Right atrium auricular region (tissue), 2 donors: Measurements from ENCODE around the gene SCAMP2. TPM values are rescaled to one million over a fixed set of nuclear protein-coding genes. Genes with fewer than 3 reads are reported as not detected.

Source experiments
- DNase-seq: peaks from one replicate; pipeline ENCODE4 v3.0.0-alpha.2; 2019; ENCODE audit warnings: low spot score
- H3K27ac ChIP-seq, 2 donors: fragments of 200-600 bp; sonication (generic); 1 replicate in 1 of 2; 2 replicates in 1 of 2; pipeline ENCODE4 v1.5.1; 2016 to 2019
- H3K27me3 ChIP-seq, 2 donors: fragments of 200-600 bp; sonication (generic); one replicate each; pipeline versions ENCODE4 v1.5.1 to v1.6.0; 2017 to 2019
- H3K36me3 ChIP-seq: fragments of 200-600 bp; sonication (generic); one replicate; pipeline ENCODE4 v1.5.1; 2016
- H3K4me1 ChIP-seq, 2 donors: fragments of 200-600 bp; sonication (generic); one replicate each; pipeline versions ENCODE4 v1.5.1 to v1.6.0; 2017 to 2019
- H3K4me3 ChIP-seq, 2 donors: fragments of 200-600 bp; sonication (generic); 1 replicate in 1 of 2; 2 replicates in 1 of 2; pipeline ENCODE4 v1.5.1; 2017 to 2019; ENCODE audit warnings: mild to moderate bottlenecking in 1 of 2, moderate library complexity in 1 of 2
- H3K9me3 ChIP-seq, 2 donors: fragments of 200-600 bp; sonication (generic); one replicate each; pipeline ENCODE4 v1.5.1; 2019
- CTCF ChIP-seq, 2 donors: fragments of 200-600 bp; sonication (generic); IDR thresholded peaks; one replicate each; pipeline ENCODE4 v1.5.1; 2019; ENCODE audit warnings: antibody characterized with exemption in 2 of 2
- total RNA-seq, 2 donors: library from RNA; depleted of rRNA; stranded (reverse); fragments of >200 nt; gene quantifications; one replicate each; pipeline ENCODE4 v1.1.0, GENCODE V29; 2016

The SCAMP2 gene
- total RNA-seq, 2 donors from 2014 or later, result 72.3 to 80.9 TPM

DNA sequence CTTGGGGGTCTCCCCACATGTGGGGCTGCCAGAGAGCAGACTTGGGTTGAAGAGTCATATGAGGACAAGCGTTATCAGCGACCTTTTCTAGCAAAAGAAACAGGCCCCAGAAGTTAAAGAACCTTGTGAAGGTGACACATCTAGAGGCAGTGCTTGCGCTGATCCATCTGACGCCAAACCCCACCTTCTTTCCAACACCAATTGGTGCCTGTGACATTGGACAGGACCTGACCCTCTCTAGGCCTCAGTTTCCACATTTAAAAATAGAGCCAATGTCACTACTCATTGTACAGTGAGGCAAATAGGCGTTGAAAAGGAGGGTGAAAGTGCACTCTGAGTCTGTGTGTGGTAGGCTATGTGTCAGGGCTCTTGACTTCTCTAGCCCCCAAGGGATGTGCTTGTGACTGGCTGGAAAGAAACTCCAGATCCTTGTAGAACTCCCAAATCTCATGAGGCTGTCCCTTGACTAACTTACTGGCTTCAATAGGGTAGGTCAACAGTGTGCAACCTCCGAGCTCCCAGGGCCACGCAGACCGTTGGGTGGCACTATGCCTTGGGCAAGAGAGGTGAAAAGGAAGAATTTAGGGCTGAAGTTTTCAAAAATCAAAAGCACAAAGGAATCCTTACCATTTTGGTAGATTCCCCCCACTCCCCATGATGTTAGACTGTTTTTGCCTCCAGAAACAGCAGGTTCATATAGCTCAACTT is 34.2 kb upstream of the SCAMP2 start:
- TF ChIP-seq CTCF (IDR thresholded peaks at IDR 0.05), result no peak
- Histone ChIP-seq H3K4me1 (peaks cover 0 to 24% of the 10 kb centered on the region in 2 donors), H3K27ac (peak overlapping the region; percentile 97), H3K36me3 (peaks cover 31% of the 10 kb centered on the region), H3K9me3 (no peaks in the 10 kb centered on the region), H3K4me3 (peak overlapping the region; percentile 94 to 97), H3K27me3 (no peaks in the 10 kb centered on the region)
- peak; percentile 63 for DNase-seq

GRCh38 chr15:74906450-74907162 is 33.4 kb upstream of the SCAMP2 start, which contains the start of gene FAM219B:
TSS of gene FAM219B (minus strand) at chr15:74906851. CDS start at chr15:74906800, 51 bp downstream.
- Histone ChIP-seq H3K4me3 (peak within 1 kb of the TSS; percentile 94 to 97), H3K4me1 (peaks cover 0 to 30% of the 10 kb centered on the region in 2 donors), H3K27me3 (no peaks in the 10 kb centered on the region), H3K9me3 (no peaks in the 10 kb centered on the region), H3K27ac (peak within 1 kb of the TSS; percentile 97), H3K36me3 (peaks cover 36% of the 10 kb centered on the region)
- no peak for TF ChIP-seq CTCF (IDR thresholded peaks at IDR 0.05)
- peak; percentile 95 for DNase-seq

DNA sequence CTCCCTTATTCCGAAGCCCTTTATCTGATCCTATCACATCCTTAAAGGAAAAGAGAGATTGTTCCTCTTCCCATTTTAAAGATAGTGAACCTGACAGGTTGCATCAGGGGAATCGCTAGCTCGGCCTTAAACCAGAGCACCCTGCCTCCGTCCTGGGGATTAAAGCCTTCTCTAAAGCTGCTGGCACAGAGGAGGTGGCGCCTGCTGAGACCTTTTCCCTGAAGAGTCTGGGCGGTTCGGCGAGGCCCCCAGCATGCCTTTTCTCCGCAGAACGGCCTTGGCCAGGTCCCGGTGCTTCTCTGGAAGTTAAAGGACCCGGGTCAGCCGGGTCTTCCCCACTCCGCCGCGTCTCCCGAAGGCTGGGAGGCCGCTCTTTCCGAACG is 32.9 kb upstream of the SCAMP2 start:
- Histone ChIP-seq H3K27me3 (no peaks in the 10 kb centered on the region), H3K27ac (peak overlapping the region; percentile 97), H3K4me3 (peak overlapping the region; percentile 94 to 97), H3K4me1 (peaks cover 0 to 34% of the 10 kb centered on the region in 2 donors), H3K36me3 (peaks cover 37% of the 10 kb centered on the region), H3K9me3 (no peaks in the 10 kb centered on the region)
- TF ChIP-seq CTCF (IDR thresholded peaks at IDR 0.05), result no peak
- DNase-seq, result no peak

DNA sequence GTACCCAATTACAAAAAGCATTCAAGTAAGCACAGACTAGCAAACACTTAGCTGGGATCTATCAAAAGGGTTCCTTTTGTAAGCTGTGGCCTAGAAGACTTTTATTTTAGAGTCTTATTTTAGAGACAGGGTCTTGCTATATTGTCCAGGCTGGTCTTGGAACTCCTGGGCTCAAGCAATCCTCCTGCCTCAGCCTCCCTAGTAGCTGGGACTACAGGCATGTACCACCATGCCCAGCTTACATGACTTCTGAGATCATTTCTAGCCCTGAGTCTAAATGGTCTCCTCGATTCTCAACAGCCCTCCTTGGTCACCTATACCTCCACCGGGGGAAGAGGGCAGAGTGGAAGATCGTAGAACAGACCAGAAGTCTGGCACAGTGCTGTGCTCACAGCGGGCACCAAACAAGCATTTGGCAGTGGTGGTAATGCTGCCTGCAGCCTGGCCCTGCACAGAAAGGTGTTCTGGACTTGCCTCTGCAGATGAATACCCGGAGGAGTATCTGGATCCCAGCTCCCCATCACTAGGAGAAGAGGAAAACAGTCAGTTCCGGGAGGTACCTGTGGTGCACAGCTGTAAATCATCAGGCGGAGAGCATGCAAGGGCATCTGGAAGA is 31.1 kb upstream of the SCAMP2 start:
- Histone ChIP-seq H3K4me3 (no peak overlapping the region), H3K27ac (no peak overlapping the region), H3K27me3 (no peaks in the 10 kb centered on the region), H3K36me3 (peaks cover 52% of the 10 kb centered on the region), H3K4me1 (peaks cover 0 to 34% of the 10 kb centered on the region in 2 donors), H3K9me3 (no peaks in the 10 kb centered on the region)
- no peak for TF ChIP-seq CTCF (IDR thresholded peaks at IDR 0.05)
- DNase-seq, result no peak

- Histone ChIP-seq H3K4me1 (peaks cover 0 to 34% of the 10 kb centered on the region in 2 donors), H3K27me3 (no peaks in the 10 kb centered on the region), H3K4me3 (no peak overlapping the region), H3K27ac (no peak overlapping the region), H3K36me3 (peaks cover 52% of the 10 kb centered on the region), H3K9me3 (no peaks in the 10 kb centered on the region)
- DNase-seq, result no peak
- TF ChIP-seq CTCF (IDR thresholded peaks at IDR 0.05), result no peak
Observed at GRCh38 chr15:74903676-74904075, 30.5 kb upstream of the SCAMP2 start.
